Raji (cell line): ENCODE results near the gene NXF2B.
"Not testable (repeated sequence)": the region's sequence is repeated elsewhere in the genome, so short reads cannot be mapped to it uniquely, and the experiment has no call there.

Experiments used
- POLR2A ChIP-seq: IDR thresholded peaks from 2 replicates; pipeline ENCODE4 v1.6.1; 2011; ENCODE audit warnings: low read depth, low read length, control low read depth; ENCODE audit not compliant: insufficient read depth

NXF2B gene

GRCh38 chrX:102439908-102440307, at the start of gene NXF2B:
NXF2B (minus strand) TSS chrX:102440008; CDS start chrX:102380036, 59,972 bp downstream.
- TF ChIP-seq POLR2A = not testable (repeated sequence)

GRCh38 chrX:102471762-102472220, 32.0 kb upstream of the NXF2B start, which contains the start of gene TCP11X2:
TCP11X2 (minus strand) TSS chrX:102471812.
- not testable (repeated sequence) for TF ChIP-seq POLR2A

- no peak for TF ChIP-seq POLR2A
These were observed 93.9 kb downstream of the NXF2B start for GRCh38 chrX:102345916-102346315.

GRCh38 chrX:102341867-102342266, 97.9 kb downstream of the NXF2B start:
- no peak for TF ChIP-seq POLR2A

- TF ChIP-seq POLR2A = no peak
These were observed 100.2 kb downstream of the NXF2B start for GRCh38 chrX:102339312-102340298.

GRCh38 chrX:102338162-102338561, 101.6 kb downstream of the NXF2B start:
- no peak for TF ChIP-seq POLR2A
